CD4-positive, alpha-beta memory T cell (primary cell): Measurements from ENCODE around the gene CRIP3. TPM values are rescaled to one million over a fixed set of nuclear protein-coding genes. Genes with fewer than 3 reads are reported as not detected.

Experiments used
- CTCF ChIA-PET: fragments of 350-600 bp; sonication (Branson Sonifier 250); formaldehyde crosslinking; loops from one replicate; lab custom pipeline; 2021; ENCODE audit warnings: inconsistent platforms; ENCODE audit not compliant: partially characterized antibody; lab: Charles Lee
- POLR2A ChIA-PET: fragments of 350-600 bp; sonication (Branson Sonifier 250); formaldehyde crosslinking; loops from one replicate; lab custom pipeline; 2021; ENCODE audit not compliant: partially characterized antibody; lab: Charles Lee
- DNase-seq, 5 donors: peaks; one replicate each; pipeline versions ENCODE4 v3.0.0 to v3.0.0-alpha.2; 2020 to 2022; ENCODE audit warnings: mixed read lengths in 1 of 5
- H3K27ac ChIP-seq: one replicate; pipeline ENCODE4 v1.7.0; 2013; ENCODE audit warnings: low read depth, low read length
- H3K27me3 ChIP-seq: 2 replicates; pipeline ENCODE4 v1.7.0; 2013; ENCODE audit warnings: mild to moderate bottlenecking, low read length, moderate library complexity; ENCODE audit not compliant: insufficient read depth
- H3K36me3 ChIP-seq: 2 replicates; pipeline ENCODE4 v1.7.0; 2013; ENCODE audit warnings: mild to moderate bottlenecking, low read length, moderate library complexity; ENCODE audit not compliant: insufficient read depth
- H3K4me1 ChIP-seq: 2 replicates; pipeline ENCODE4 v1.7.0; 2013; ENCODE audit warnings: mild to moderate bottlenecking, low read length, moderate library complexity; ENCODE audit not compliant: insufficient read depth
- H3K4me3 ChIP-seq, 2 donors: one replicate each; pipeline ENCODE4 v1.7.0; 2013; ENCODE audit warnings: low read length in 2 of 2, mild to moderate bottlenecking in 1 of 2
- H3K9me3 ChIP-seq, 2 donors: one replicate each; pipeline ENCODE4 v1.7.0; 2013; ENCODE audit warnings: low read length in 2 of 2, control low read depth in 1 of 2; ENCODE audit not compliant: control insufficient read depth in 1 of 2
- H3K27ac Mint-ChIP-seq, 7 donors: one replicate each; pipeline ENCODE4 v1.8.0; 2020 to 2021; ENCODE audit warnings: mixed read lengths in 7 of 7, mild to moderate bottlenecking in 6 of 7, inconsistent platforms in 3 of 7, moderate library complexity in 3 of 7
- H3K27me3 Mint-ChIP-seq, 2 donors: one replicate each; pipeline ENCODE4 v1.8.0; 2020 to 2021; ENCODE audit warnings: mixed read lengths in 2 of 2
- H3K36me3 Mint-ChIP-seq, 2 donors: one replicate each; pipeline ENCODE4 v1.8.0; 2020 to 2021; ENCODE audit warnings: mixed read lengths in 2 of 2, inconsistent platforms in 1 of 2, mild to moderate bottlenecking in 1 of 2
- H3K4me1 Mint-ChIP-seq, 4 donors: one replicate each; pipeline ENCODE4 v1.8.0; 2020 to 2021; ENCODE audit warnings: mixed read lengths in 4 of 4, mild to moderate bottlenecking in 1 of 4
- H3K4me3 Mint-ChIP-seq, 8 donors: one replicate each; pipeline ENCODE4 v1.8.0; 2020 to 2021; ENCODE audit warnings: mixed read lengths in 8 of 8, mild to moderate bottlenecking in 7 of 8, moderate library complexity in 6 of 8, inconsistent platforms in 3 of 8
- H3K9me3 Mint-ChIP-seq, 8 donors: one replicate each; pipeline ENCODE4 v1.8.0; 2020 to 2021; ENCODE audit warnings: mixed read lengths in 8 of 8, mild to moderate bottlenecking in 5 of 8, inconsistent platforms in 3 of 8, moderate library complexity in 1 of 8
- intact Hi-C: fragments of 100-400 bp; cut with micrococcal nuclease; formaldehyde crosslinking; loops from one replicate; pipeline ENCODE4 v1.15.1; 2023
- polyA plus RNA-seq, 2 donors: library from polyadenylated mRNA; unstranded; fragments of 300-500 nt; fragmentation: Illumina TruSeq; gene quantifications; one replicate each; pipeline ENCODE4 v1.2.3, GENCODE V29; 2021
- total RNA-seq, 2 experiments: library from RNA; stranded (reverse); gene quantifications; one replicate each; pipeline ENCODE4 v1.2.3, GENCODE V29; 2021

Gene CRIP3
- total and polyA plus RNA-seq, 4 experiments from 2014 or later, result 1.9 to 3.0 TPM; not detected in 2

- no peak overlapping the region for H3K4me3 Mint-ChIP-seq
- H3K9me3 ChIP-seq, result no peaks in the 10 kb centered on the region
- H3K4me1 Mint-ChIP-seq, result peaks cover 0 to 2% (median 0%) of the 10 kb centered on the region in 4 donors
- H3K36me3 ChIP-seq, result no peaks in the 10 kb centered on the region
- CTCF ChIA-PET, result no interaction called here
- H3K9me3 Mint-ChIP-seq, result no peaks in the 10 kb centered on the region
- H3K27ac ChIP-seq, result no peak overlapping the region
- H3K27me3 ChIP-seq, result no peaks in the 10 kb centered on the region
- peaks cover 1 to 7% of the 10 kb centered on the region in 2 donors for H3K27me3 Mint-ChIP-seq
- intact Hi-C loops, result no loop called here
- no peak for DNase-seq
- POLR2A ChIA-PET, result interaction anchor here (0.7 kb wide), 1 partner anchor 1293 kb away, joined by 3 read pairs; no protein-coding TSS in a partner anchor
- peak overlapping the region in 1 of 7 donors; percentile 37 for H3K27ac Mint-ChIP-seq
- H3K4me1 ChIP-seq, result no peaks in the 10 kb centered on the region
- H3K4me3 ChIP-seq, result no peak overlapping the region
- H3K36me3 Mint-ChIP-seq, result no peaks in the 10 kb centered on the region
Observed at GRCh38 chr6:43302126-43302525, 6.5 kb downstream of the CRIP3 start.

- Mint-ChIP-seq H3K4me1 (peaks cover 0 to 2% (median 0%) of the 10 kb centered on the region in 4 donors), H3K9me3 (no peaks in the 10 kb centered on the region), H3K36me3 (no peaks in the 10 kb centered on the region), H3K27me3 (peaks cover 4 to 13% of the 10 kb centered on the region in 2 donors), H3K4me3 (no peak overlapping the region), H3K27ac (no peak overlapping the region)
- DNase-seq, result no peak
- Histone ChIP-seq H3K36me3 (no peaks in the 10 kb centered on the region), H3K4me1 (no peaks in the 10 kb centered on the region), H3K27ac (no peak overlapping the region), H3K4me3 (no peak overlapping the region), H3K27me3 (no peaks in the 10 kb centered on the region), H3K9me3 (no peaks in the 10 kb centered on the region)
- ChIA-PET CTCF (no interaction called here), POLR2A (no interaction called here)
- intact Hi-C loops, result no loop called here
Observed at GRCh38 chr6:43301081-43301870, 7.3 kb downstream of the CRIP3 start.

- H3K27me3 Mint-ChIP-seq, result peaks cover 4 to 13% of the 10 kb centered on the region in 2 donors
- Histone ChIP-seq H3K4me1 (no peaks in the 10 kb centered on the region), H3K27me3 (no peaks in the 10 kb centered on the region), H3K9me3 (no peaks in the 10 kb centered on the region), H3K4me3 (no peak overlapping the region), H3K27ac (no peak overlapping the region), H3K36me3 (no peaks in the 10 kb centered on the region)
- intact Hi-C loops, result no loop called here
- H3K36me3 Mint-ChIP-seq, result no peaks in the 10 kb centered on the region
- no peak for DNase-seq
- POLR2A ChIA-PET, result interaction anchor here (1.0 kb wide), 1 partner anchor 9 kb away, joined by 3 read pairs; the partner anchor contains the start of gene CRIP3
- no peak overlapping the region for H3K4me3 Mint-ChIP-seq
- H3K4me1 Mint-ChIP-seq, result peaks cover 0 to 2% (median 0%) of the 10 kb centered on the region in 4 donors
- H3K27ac Mint-ChIP-seq, result peak overlapping the region in 1 of 7 donors; percentile 3
- H3K9me3 Mint-ChIP-seq, result no peaks in the 10 kb centered on the region
- CTCF ChIA-PET, result no interaction called here
Observed at GRCh38 chr6:43299338-43300293, 9.0 kb downstream of the CRIP3 start.

- intact Hi-C loops, result no loop called here
- H3K27me3 Mint-ChIP-seq, result peaks cover 4 to 13% of the 10 kb centered on the region in 2 donors
- no peaks in the 10 kb centered on the region for H3K9me3 ChIP-seq
- H3K9me3 Mint-ChIP-seq, result no peaks in the 10 kb centered on the region
- no peaks in the 10 kb centered on the region for H3K36me3 ChIP-seq
- ChIA-PET POLR2A (no interaction called here), CTCF (no interaction called here)
- peaks cover 0 to 2% (median 0%) of the 10 kb centered on the region in 4 donors for H3K4me1 Mint-ChIP-seq
- no peak overlapping the region for H3K4me3 Mint-ChIP-seq
- H3K27ac ChIP-seq, result no peak overlapping the region
- H3K4me3 ChIP-seq, result no peak overlapping the region
- no peaks in the 10 kb centered on the region for H3K27me3 ChIP-seq
- no peak for DNase-seq
- H3K4me1 ChIP-seq, result no peaks in the 10 kb centered on the region
- H3K27ac Mint-ChIP-seq, result no peak overlapping the region
- H3K36me3 Mint-ChIP-seq, result no peaks in the 10 kb centered on the region
Observed at GRCh38 chr6:43298565-43299337, 9.9 kb downstream of the CRIP3 start.

GRCh38 chr6:43297644-43298564 lies 10.7 kb downstream of the CRIP3 start, which contains the start of gene SLC22A7:
TSS of gene SLC22A7 (plus strand) at chr6:43298260. CDS start at chr6:43298359, 99 bp downstream.
- Histone ChIP-seq H3K36me3 (no peaks in the 10 kb centered on the region), H3K4me3 (no peak within 1 kb of the TSS), H3K27me3 (no peaks in the 10 kb centered on the region), H3K27ac (no peak within 1 kb of the TSS), H3K4me1 (no peaks in the 10 kb centered on the region), H3K9me3 (no peaks in the 10 kb centered on the region)
- Mint-ChIP-seq H3K27ac (no peak within 1 kb of the TSS), H3K9me3 (no peaks in the 10 kb centered on the region), H3K27me3 (peaks cover 4 to 13% of the 10 kb centered on the region in 2 donors), H3K4me3 (no peak within 1 kb of the TSS), H3K36me3 (no peaks in the 10 kb centered on the region), H3K4me1 (peaks cover 0 to 2% (median 0%) of the 10 kb centered on the region in 4 donors)
- CTCF ChIA-PET, result interaction anchor here (1.5 to 2.5 kb wide), 2 partner anchors 10 to 95 kb away, joined by 3 to 18 read pairs; partner anchors contain the start of gene CRIP3
- DNase-seq, result no peak
- intact Hi-C loops, result no loop called here
- POLR2A ChIA-PET, result no interaction called here
